A549 (cell line): Measurements from ENCODE around the gene ELMO2. TPM values are rescaled to one million over a fixed set of nuclear protein-coding genes. Genes with fewer than 3 reads are reported as not detected.

Source experiments
- ATAC-seq, 2 experiments: fragments of 200-7000 bp in 1 of 2; fragments of >200 bp in 1 of 2; cut with Nextera tagmentation in 1 of 2; cut with Tn5 transposase in 1 of 2; 3 replicates each; pipeline versions ENCODE4 v1.8.0 to v1.9.1; 2018 to 2020; ENCODE audit warnings: mild to moderate bottlenecking in 1 of 2, moderate library complexity in 1 of 2
- CTCF ChIA-PET: fragments of 300-600 bp; sonication (Branson Sonifier 250); formaldehyde crosslinking; extraction: SDS; loops from one replicate; lab custom pipeline; 2021; ENCODE audit warnings: antibody characterized with exemption, inconsistent platforms; lab: Yijun Ruan, JAX
- POLR2A ChIA-PET: fragments of 350-600 bp; formaldehyde crosslinking; extraction: SDS; loops from one replicate; lab custom pipeline; 2021; ENCODE audit warnings: antibody characterized with exemption, inconsistent platforms; lab: Yijun Ruan, JAX
- DNase-seq, 2 experiments: peaks; one replicate each; pipeline versions ENCODE4 v3.0.0 to v3.0.0-alpha.2; 2011 to 2016; ENCODE audit warnings: low read depth in 1 of 2, low spot score in 1 of 2
- FAIRE-seq: peaks from 2 replicates; lab custom pipeline; 2011; peaks lifted over from hg19 to GRCh38; lab: Jason Lieb, UNC
- H3K27ac ChIP-seq, 2 experiments: fragments of >200 bp; sonication (Bioruptor Twin); formaldehyde crosslinking; 3 replicates each; pipeline ENCODE4 v1.5.1; 2016 to 2017
- H3K4me1 ChIP-seq: fragments of >200 bp; sonication (Bioruptor Twin); formaldehyde crosslinking; 3 replicates; pipeline ENCODE4 v1.6.1; 2016
- H3K4me2 ChIP-seq: fragments of >200 bp; sonication (Bioruptor Twin); formaldehyde crosslinking; 3 replicates; pipeline ENCODE4 v1.6.1; 2016
- H3K4me3 ChIP-seq: fragments of >200 bp; sonication (Bioruptor Twin); formaldehyde crosslinking; 3 replicates; pipeline ENCODE4 v1.5.1; 2016
- H3K9me3 ChIP-seq: fragments of >200 bp; sonication (Bioruptor Twin); formaldehyde crosslinking; 3 replicates; pipeline ENCODE4 v1.6.1; 2016
- CBX8 ChIP-seq: fragments of 200-600 bp; sonication (generic); IDR thresholded peaks from 2 replicates; pipeline ENCODE4 v1.6.1; 2016
- CTCF ChIP-seq: fragments of >200 bp; sonication (Bioruptor Twin); formaldehyde crosslinking; IDR thresholded peaks from 3 replicates; pipeline ENCODE4 v1.5.1; 2016
- EHMT2 ChIP-seq: fragments of 200-600 bp; sonication (generic); IDR thresholded peaks from 2 replicates; pipeline ENCODE4 v1.6.1; 2016; ENCODE audit warnings: antibody characterized with exemption, low read depth, mild to moderate bottlenecking, moderate library complexity
- ELK1 ChIP-seq: fragments of 150-350 bp; IDR thresholded peaks from 2 replicates; pipeline ENCODE4 v1.6.1; 2014; ENCODE audit warnings: low read depth, mild to moderate bottlenecking, low read length
- FOSL2 ChIP-seq, 2 experiments: fragments of 450-650 bp in 1 of 2; fragments of >200 bp in 1 of 2; sonication (Bioruptor Twin) in 1 of 2; formaldehyde crosslinking; IDR thresholded peaks; 2 replicates each; pipeline versions ENCODE4 v1.5.0 to v1.6.1; 2016 to 2020; ENCODE audit warnings: mild to moderate bottlenecking in 1 of 2, moderate library complexity in 1 of 2
- FOXS1 ChIP-seq: fragments of 250-450 bp; sonication (Bioruptor Pico); IDR thresholded peaks from 2 replicates; pipeline ENCODE4 v1.5.0; 2020; ENCODE audit warnings: mild to moderate bottlenecking, moderate library complexity
- HMGXB4 ChIP-seq: fragments of 250-450 bp; sonication (Bioruptor Pico); IDR thresholded peaks from 2 replicates; pipeline ENCODE4 v1.5.0; 2021; ENCODE audit warnings: mild to moderate bottlenecking, moderate library complexity, borderline replicate concordance
- HOXA7 ChIP-seq: fragments of 250-450 bp; sonication (Bioruptor Pico); IDR thresholded peaks from 2 replicates; pipeline ENCODE4 v1.5.0; 2020; ENCODE audit warnings: mild to moderate bottlenecking, moderate library complexity
- HOXB5 ChIP-seq: fragments of 250-450 bp; sonication (Bioruptor Pico); IDR thresholded peaks from 2 replicates; pipeline ENCODE4 v1.5.0; 2020; ENCODE audit warnings: mild to moderate bottlenecking, moderate library complexity
- JUN ChIP-seq, 2 experiments: fragments of >200 bp; sonication (Bioruptor Twin); formaldehyde crosslinking; IDR thresholded peaks; 2 replicates in 1 of 2; 3 replicates in 1 of 2; pipeline ENCODE4 v1.6.1; 2016 to 2017
- NPAS2 ChIP-seq: fragments of 250-450 bp; sonication (Bioruptor Pico); IDR thresholded peaks from 2 replicates; pipeline ENCODE4 v1.8.0; 2022; ENCODE audit warnings: mild to moderate bottlenecking, moderate library complexity, borderline replicate concordance
- PHF8 ChIP-seq: fragments of 200-600 bp; sonication (generic); IDR thresholded peaks from 2 replicates; pipeline ENCODE4 v1.6.1; 2016; ENCODE audit warnings: low read depth, mild to moderate bottlenecking, antibody characterized with exemption, moderate library complexity, borderline replicate concordance
- RAD21 ChIP-seq, 2 experiments: fragments of >200 bp in 1 of 2; sonication (Bioruptor Twin) in 1 of 2; formaldehyde crosslinking in 1 of 2; IDR thresholded peaks in 1 of 2; conservative IDR thresholded peaks in 1 of 2; 2 replicates in 1 of 2; 3 replicates in 1 of 2; pipeline ENCODE4 v1.6.1; 2012 to 2018; ENCODE audit warnings: inconsistent platforms in 1 of 2
- RARB ChIP-seq: fragments of 250-450 bp; sonication (Bioruptor Pico); IDR thresholded peaks from 2 replicates; pipeline ENCODE4 v1.8.0; 2021; ENCODE audit warnings: mild to moderate bottlenecking, moderate library complexity
- RFX5 ChIP-seq: fragments of 450-650 bp; IDR thresholded peaks from 2 replicates; pipeline ENCODE4 v1.7.1; 2014; ENCODE audit warnings: antibody characterized with exemption, mild to moderate bottlenecking, moderate library complexity
- SMC3 ChIP-seq: fragments of >200 bp; sonication (Bioruptor Twin); formaldehyde crosslinking; IDR thresholded peaks from 3 replicates; pipeline ENCODE4 v1.6.1; 2018; ENCODE audit warnings: inconsistent platforms
- TP53 ChIP-seq: fragments of 250-450 bp; sonication (Bioruptor Pico); IDR thresholded peaks from 2 replicates; pipeline ENCODE4 v1.5.0; 2021; ENCODE audit warnings: mild to moderate bottlenecking, moderate library complexity
- USF2 ChIP-seq: fragments of 450-650 bp; IDR thresholded peaks from 2 replicates; pipeline ENCODE4 v1.6.1; 2014; ENCODE audit warnings: antibody characterized with exemption
- ZFP36 ChIP-seq: fragments of 450-650 bp; IDR thresholded peaks from 2 replicates; pipeline ENCODE4 v1.6.1; 2014; ENCODE audit warnings: borderline replicate concordance; ENCODE audit not compliant: partially characterized antibody
- WGBS: methylation state at CpG from one replicate; pipeline ENCODE4 v1.1.6; 2017; ENCODE audit errors: missing lambda C conversion rate; 5-methylcytosine and 5-hydroxymethylcytosine counted together
- polyA plus RNA-seq, 4 experiments: library from polyadenylated mRNA; depleted of rRNA in 3 of 4; stranded (reverse); fragments of >200 nt; fragmentation: RNase III in 1 of 4; extraction: RNeasy Plus Mini Kit Qiagen cat#74134 plus additional on column Dnase treatment in 1 of 4; gene quantifications; 2 replicates in 3 of 4; 3 replicates in 1 of 4; pipeline ENCODE4 v1.2.3, GENCODE V29; 2011 to 2017

The ELMO2 gene
- polyA plus RNA-seq, 2 of the 4 experiments (the other 2 are of a cell fraction), result 23.4 to 25.1 TPM

GRCh38 chr20:46438156-46438750, 31.8 kb upstream of the ELMO2 start:
- ChIA-PET POLR2A (interaction anchor here (1.1 kb wide), 1 partner anchor 131 kb away, joined by 3 read pairs; no protein-coding TSS in a partner anchor), CTCF (interaction anchor here (0.6 to 3.7 kb wide), 32 partner anchors 9 to 468 kb away, joined by 3 to 27 read pairs (median 4); no protein-coding TSS in a partner anchor)
- ATAC-seq (peak; percentile 91 to 92), DNase-seq (peak; percentile 50 to 65), FAIRE-seq (no peak)
- Histone ChIP-seq H3K4me3 (no peak overlapping the region), H3K9me3 (no peaks in the 10 kb centered on the region), H3K27ac (no peak overlapping the region), H3K4me1 (no peaks in the 10 kb centered on the region), H3K4me2 (no peak overlapping the region)
- TF ChIP-seq RAD21 (conservative IDR thresholded peaks at IDR 0.05 in 1 of 2, IDR thresholded peaks at IDR 0.05 in 1 of 2), result peak; percentile 64 to 72
- no peak for TF ChIP-seq HMGXB4 (CRISPR knock-in tag)
- TF ChIP-seq EHMT2, result no peak
- TF ChIP-seq CTCF, result peak; percentile 49
- peak; percentile 37; the same call in 1 of the 3 replicates for TF ChIP-seq SMC3
- 13% methylated on average over 4 of the region's 4 CpGs for whole genome bisulfite sequencing

GRCh38 chr20:46435146-46435545, 28.7 kb upstream of the ELMO2 start:
- DNase-seq, result no peak

More at GRCh38 chr20:46435146-46435545, 28.7 kb upstream of the ELMO2 start:
- ChIA-PET CTCF (no interaction called here), POLR2A (no interaction called here)
- ATAC-seq, result no peak
- no peak overlapping the region for H3K4me3 ChIP-seq
- H3K27ac ChIP-seq, result no peak overlapping the region
- no peaks in the 10 kb centered on the region for H3K4me1 ChIP-seq
- TF ChIP-seq RFX5 (no peak), HMGXB4 (CRISPR knock-in tag) (no peak), NPAS2 (CRISPR knock-in tag) (no peak), ELK1 (no peak), FOSL2 (IDR thresholded peaks at IDR 0.05) (no peak), FOSL2 (CRISPR knock-in tag; IDR thresholded peaks at IDR 0.05) (no peak), HOXA7 (CRISPR knock-in tag) (no peak), PHF8 (no peak), CBX8 (no peak), RARB (CRISPR knock-in tag) (no peak), SMC3 (no peak), JUN (IDR thresholded peaks at IDR 0.05) (no peak), ZFP36 (no peak), USF2 (no peak), RAD21 (conservative IDR thresholded peaks at IDR 0.05 in 1 of 2, IDR thresholded peaks at IDR 0.05 in 1 of 2) (no peak), HOXB5 (CRISPR knock-in tag) (no peak), FOXS1 (CRISPR knock-in tag) (no peak), TP53 (CRISPR knock-in tag) (no peak)
- TF ChIP-seq, all 56 proteins: peak for 0
- Histone ChIP-seq H3K9me3 (no peaks in the 10 kb centered on the region), H3K4me2 (no peak overlapping the region)
- WGBS, result 16% methylated on average over 4 of the region's 6 CpGs
- no peak for FAIRE-seq
